K562 (cell line): ENCODE data around the gene CCDC3. TPM values are rescaled to one million over a fixed set of nuclear protein-coding genes. Genes with fewer than 3 reads are reported as not detected.

ENCODE experiments used
- ATAC-seq: fragments of 200-7000 bp; cut with Tn5 transposase; 3 replicates; pipeline ENCODE4 v1.9.1; 2020; ENCODE audit warnings: moderate library complexity
- BruUV-seq: library from RNA; stranded (reverse); fragments of 400-500 nt; replicated peaks from 2 replicates; lab custom pipeline; 2021; lab: Mats Ljungman, UMichigan
- CTCF ChIA-PET: fragments of 300-600 bp; formaldehyde crosslinking; extraction: SDS; loops from one replicate; lab custom pipeline; 2021; ENCODE audit warnings: low intra/inter-chr PET ratio; lab: Yijun Ruan, JAX
- POLR2A ChIA-PET: fragments of 300-600, 350-650 bp; sonication (Branson Sonifier 250); formaldehyde crosslinking; extraction: SDS; loops from one replicate; lab custom pipeline; 2021; ENCODE audit warnings: antibody characterized with exemption, inconsistent platforms; lab: Yijun Ruan, JAX
- DNase-seq, 4 experiments: peaks; one replicate each; pipeline versions ENCODE4 v3.0.0 to v3.0.0-alpha.2; 2011 to 2018; ENCODE audit warnings: low spot score in 3 of 4, mixed read lengths in 3 of 4; ENCODE audit errors: extremely low read depth in 1 of 4
- FAIRE-seq: peaks from 2 replicates; lab custom pipeline; 2011; peaks lifted over from hg19 to GRCh38; lab: Jason Lieb, UNC
- H2AFZ ChIP-seq: 2 replicates; pipeline ENCODE4 v1.6.0; 2011; ENCODE audit warnings: low read depth, low read length, control low read depth, inconsistent platforms
- H3K27ac ChIP-seq: fragments of 200-600 bp; 3 replicates; pipeline ENCODE4 v1.8.0; 2011; ENCODE audit warnings: low read depth, mild to moderate bottlenecking, control low read depth, inconsistent platforms, low read length, moderate library complexity, mixed read lengths; ENCODE audit errors: extremely low read depth
- H3K27me3 ChIP-seq, 2 experiments: fragments of 300-600 bp in 1 of 2; 2 replicates in 1 of 2; 3 replicates in 1 of 2; pipeline versions ENCODE4 v1.6.0 to v1.8.0; 2011; ENCODE audit warnings: inconsistent platforms in 2 of 2, low read length in 2 of 2, mild to moderate bottlenecking in 1 of 2, mixed read lengths in 1 of 2, moderate library complexity in 1 of 2; ENCODE audit not compliant: control insufficient read depth in 2 of 2, insufficient read depth in 2 of 2
- H3K36me3 ChIP-seq: fragments of 300-600 bp; 3 replicates; pipeline ENCODE4 v1.8.0; 2011; ENCODE audit warnings: mild to moderate bottlenecking, low read length, inconsistent platforms; ENCODE audit not compliant: control insufficient read depth, insufficient read depth
- H3K4me1 ChIP-seq, 2 experiments: fragments of 200-600 bp in 1 of 2; replicated peaks in 1 of 2; 2 replicates in 1 of 2; 3 replicates in 1 of 2; pipeline versions ENCODE4 v1.5.1 to v1.8.0; 2011; ENCODE audit warnings: inconsistent platforms in 2 of 2, low read length in 2 of 2, mild to moderate bottlenecking in 1 of 2, mixed read lengths in 1 of 2, moderate library complexity in 1 of 2; ENCODE audit not compliant: control insufficient read depth in 2 of 2, insufficient read depth in 2 of 2
- H3K4me2 ChIP-seq: 2 replicates; pipeline ENCODE4 v1.6.1; 2011; ENCODE audit warnings: low read length, control low read depth, inconsistent platforms, mixed read lengths; ENCODE audit not compliant: insufficient read depth
- H3K4me3 ChIP-seq: fragments of 200-600 bp; sonication (generic), shearing (Covaris generic); 2 replicates; pipeline ENCODE4 v1.5.1; 2016; ENCODE audit warnings: control low read depth, inconsistent platforms
- H3K79me2 ChIP-seq: fragments of 200-600 bp; 3 replicates; pipeline ENCODE4 v1.8.0; 2011; ENCODE audit warnings: low read length, inconsistent platforms; ENCODE audit not compliant: control insufficient read depth, insufficient read depth
- H3K9ac ChIP-seq, 2 experiments: 2 replicates each; pipeline versions ENCODE4 v1.6.0 to v1.6.1; 2011; ENCODE audit warnings: low read depth in 2 of 2, low read length in 2 of 2, control low read depth in 1 of 2, inconsistent platforms in 1 of 2, mild to moderate bottlenecking in 1 of 2, mixed read lengths in 1 of 2; ENCODE audit not compliant: insufficient read depth in 1 of 2
- H3K9me1 ChIP-seq: one replicate; pipeline ENCODE4 v1.6.0; 2011; ENCODE audit warnings: inconsistent platforms, mild to moderate bottlenecking, low read length, moderate library complexity; ENCODE audit not compliant: control insufficient read depth, insufficient read depth
- H3K9me3 ChIP-seq: replicated peaks from 2 replicates; pipeline ENCODE4 v1.5.1; 2011; ENCODE audit warnings: low read depth, low read length, inconsistent platforms; ENCODE audit not compliant: control insufficient read depth, insufficient read depth
- H4K20me1 ChIP-seq: replicated peaks from 2 replicates; pipeline ENCODE4 v1.6.1; 2011; ENCODE audit warnings: low read length, inconsistent platforms, mixed read lengths; ENCODE audit not compliant: control insufficient read depth, insufficient read depth
- CCAR2 ChIP-seq: fragments of 200-400 bp; formaldehyde crosslinking; IDR thresholded peaks from 2 replicates; pipeline ENCODE4 v1.6.1; 2017; ENCODE audit warnings: mild to moderate bottlenecking, low read depth, low read length
- CEBPG ChIP-seq, 3 experiments: fragments of 200-800 bp in 1 of 3; sonication (Bioruptor generic) in 1 of 3; sonication (generic) in 1 of 3; formaldehyde crosslinking in 1 of 3; IDR thresholded peaks in 2 of 3; conservative IDR thresholded peaks in 1 of 3; 2 replicates each; pipeline versions ENCODE4 v1.6.1 to v1.8.0; 2016 to 2022; ENCODE audit warnings: missing compliant biosample characterization in 2 of 3, missing genetic modification characterization in 2 of 3, mild to moderate bottlenecking in 1 of 3, missing genetic modification reagents in 1 of 3
- HDGF ChIP-seq: fragments of 450-650 bp; IDR thresholded peaks from 2 replicates; pipeline ENCODE4 v1.6.1; 2016
- JUND ChIP-seq, 2 experiments: IDR thresholded peaks; 2 replicates in 1 of 2; 3 replicates in 1 of 2; pipeline ENCODE4 v1.6.1; 2011; ENCODE audit warnings: borderline replicate concordance in 2 of 2, low read depth in 2 of 2, low read length in 2 of 2, improper control_type of control experiment in 1 of 2, missing biosample characterization in 1 of 2, missing genetic modification characterization in 1 of 2, missing genetic modification reagents in 1 of 2
- NCOR1 ChIP-seq: fragments of 450-650 bp; IDR thresholded peaks from 2 replicates; pipeline ENCODE4 v1.6.1; 2016; ENCODE audit warnings: mild to moderate bottlenecking, moderate library complexity
- TFE3 ChIP-seq: fragments of 450-650 bp; formaldehyde crosslinking; IDR thresholded peaks from 2 replicates; pipeline ENCODE4 v1.4.0; 2020; ENCODE audit warnings: mild to moderate bottlenecking, mixed read lengths
- THRB ChIP-seq: fragments of 450-650 bp; formaldehyde crosslinking; conservative IDR thresholded peaks from 2 replicates; pipeline ENCODE4 v1.4.0; 2022; ENCODE audit warnings: mild to moderate bottlenecking, missing genetic modification characterization
- ZBTB9 ChIP-seq: fragments of 450-650 bp; formaldehyde crosslinking; IDR thresholded peaks from 2 replicates; pipeline ENCODE4 v1.4.0; 2020; ENCODE audit warnings: mild to moderate bottlenecking, moderate library complexity
- ZNF699 ChIP-seq: fragments of 250-450 bp; sonication (Bioruptor Pico); IDR thresholded peaks from 2 replicates; pipeline ENCODE4 v1.8.0; 2021; ENCODE audit warnings: mild to moderate bottlenecking, moderate library complexity; ENCODE audit not compliant: insufficient replicate concordance
- ZNF740 ChIP-seq, 3 experiments: fragments of 200-800 bp in 1 of 3; sonication (Bioruptor generic) in 1 of 3; sonication (generic) in 1 of 3; formaldehyde crosslinking in 1 of 3; IDR thresholded peaks; 2 replicates each; pipeline versions ENCODE4 v1.6.1 to v1.8.0; 2016 to 2022; ENCODE audit warnings: mild to moderate bottlenecking in 2 of 3, missing compliant biosample characterization in 2 of 3, missing genetic modification characterization in 2 of 3, missing genetic modification reagents in 1 of 3
- WGBS: fragments of 100-300 bp; shearing (Covaris generic); methylation state at CpG from one replicate; pipeline ENCODE4 v1.1.6; 2016; ENCODE audit warnings: low coverage, mixed read lengths; ENCODE audit not compliant: insufficient coverage; ENCODE audit errors: missing lambda C conversion rate; 5-methylcytosine and 5-hydroxymethylcytosine counted together
- in situ Hi-C: fragments of 300-500 bp; cut with MboI; formaldehyde crosslinking; loops from 4 replicates; pipeline ENCODE4 v1.15.0; 2018; ENCODE audit warnings: inconsistent platforms, mixed read lengths
- intact Hi-C: fragments of 100-400 bp; cut with micrococcal nuclease; formaldehyde crosslinking; loops from 2 replicates; pipeline ENCODE4 v1.14.2; 2022
- polyA plus RNA-seq, 8 experiments: library from polyadenylated mRNA; depleted of rRNA in 4 of 8; stranded (reverse) in 5 of 8; unstranded in 3 of 8; fragments of >200 nt; fragmentation: Nextera tagmentation in 2 of 8; fragmentation: Illumina TruSeq in 1 of 8; extraction: Ambion mirVana in 2 of 8; extraction: Trizol in 1 of 8; gene quantifications; 2 replicates each; pipeline versions ENCODE4 v1.2.1 to v1.2.3, GENCODE V29; 2011 to 2014; ENCODE audit warnings: inconsistent platforms in 1 of 8, missing spikeins in 1 of 8
- total RNA-seq, 7 experiments: library from RNA; depleted of rRNA in 6 of 7; stranded (reverse); fragments of >200 nt in 6 of 7; fragmentation: Illumina TruSeq in 2 of 7; extraction: Trizol in 2 of 7; gene quantifications; 2 replicates each; pipeline versions ENCODE4 v1.2.1 to v1.2.3, GENCODE V29; 2011 to 2021; ENCODE audit warnings: low replicate concordance in 1 of 7

Gene CCDC3
- total and polyA plus RNA-seq, 9 of the 15 experiments (the other 6 are each of a cell fraction or from before 2014, with no cell fraction given), result not detected

- no peaks in the 10 kb centered on the region for H3K4me1 ChIP-seq
- DNase-seq, result no peak
- no peak overlapping the region for H3K4me3 ChIP-seq
- peaks cover 0 to 12% of the 10 kb centered on the region in 2 experiments; a peak in 4 of 5 replicates for H3K27me3 ChIP-seq
- H3K36me3 ChIP-seq, result no peaks in the 10 kb centered on the region
- no peaks in the 10 kb centered on the region for H3K9me3 ChIP-seq
- H3K9me1 ChIP-seq, result no peaks in the 10 kb centered on the region
- ChIA-PET CTCF (no interaction called here), POLR2A (interaction anchor here (0.6 to 1.1 kb wide), 3 partner anchors 7 to 135 kb away, joined by 3 read pairs; no protein-coding TSS in a partner anchor)
- no peaks in the 10 kb centered on the region for H3K79me2 ChIP-seq
- H3K27ac ChIP-seq, result no peak overlapping the region
- 0% methylated on average over 9 of the region's 9 CpGs for WGBS
- in situ Hi-C loops (no loop called here), intact Hi-C loops (loop anchor here (10.0 kb wide), 3 partner anchors 125 to 195 kb away; no protein-coding TSS in a partner anchor)
- FAIRE-seq, result no peak
- BruUV-seq, result no TSS peak
- no peak overlapping the region for H3K4me2 ChIP-seq
- ATAC-seq, result no peak
- peaks cover 3% of the 10 kb centered on the region; the same call in 1 of the 2 replicates for H4K20me1 ChIP-seq
- H3K9ac ChIP-seq, result no peak overlapping the region
- no peak overlapping the region for H2AFZ ChIP-seq
- TF ChIP-seq ZNF740 (CRISPR knock-in tag; IDR thresholded peaks at IDR 0.05), result no peak
- TF ChIP-seq ZNF740 (tag; IDR thresholded peaks at IDR 0.05), result no peak
- no peak for TF ChIP-seq ZBTB9 (CRISPR knock-in tag)
- no peak for TF ChIP-seq CEBPG (CRISPR knock-in tag; IDR thresholded peaks at IDR 0.05)
- TF ChIP-seq CEBPG (tag; conservative IDR thresholded peaks at IDR 0.05 in 1 of 2, IDR thresholded peaks at IDR 0.05 in 1 of 2), result no peak
- no peak for TF ChIP-seq ZNF699 (CRISPR knock-in tag)
- TF ChIP-seq TFE3 (CRISPR knock-in tag), result no peak
- TF ChIP-seq HDGF, result no peak
- no peak for TF ChIP-seq THRB
- TF ChIP-seq NCOR1, result no peak
- no peak for TF ChIP-seq JUND (IDR thresholded peaks at IDR 0.05; ENCODE audit: borderline replicate concordance, low read depth, low read length)
- no peak for TF ChIP-seq JUND (tag; IDR thresholded peaks at IDR 0.05; ENCODE audit: borderline replicate concordance, low read depth, low read length)
- no peak for TF ChIP-seq CCAR2
Observed at GRCh38 chr10:12909182-12909835, 92.2 kb downstream of the CCDC3 start.
